Stimulated activated CD4-positive, alpha-beta T cell treated with anti-CD3 and anti-CD28 coated beads, Interleukin-2, amount 100 ng/mL, for 24 hours (primary cell): ENCODE data around the gene CSNK2A2.

Source experiments
- DNase-seq, 2 donors: peaks; one replicate each; pipeline ENCODE4 v3.0.0-alpha.2; 2020

CSNK2A2 gene

GRCh38 chr16:58109330-58109729, 88.6 kb downstream of the CSNK2A2 start:
- DNase-seq: no peak
